Stimulated activated CD8-positive, alpha-beta memory T cell treated with anti-CD3 and anti-CD28 coated beads, Interleukin-15, amount 100 ng/mL, for 1 hour (primary cell): ENCODE measurements around the gene SMIM35.

Experiments
- DNase-seq: peaks from one replicate; pipeline ENCODE4 v3.0.0-alpha.2; 2020; ENCODE audit warnings: low read depth

Gene SMIM35

GRCh38 chr11:118109231-118109630 lies 22.5 kb upstream of the SMIM35 start:
- DNase-seq = no peak

DNA sequence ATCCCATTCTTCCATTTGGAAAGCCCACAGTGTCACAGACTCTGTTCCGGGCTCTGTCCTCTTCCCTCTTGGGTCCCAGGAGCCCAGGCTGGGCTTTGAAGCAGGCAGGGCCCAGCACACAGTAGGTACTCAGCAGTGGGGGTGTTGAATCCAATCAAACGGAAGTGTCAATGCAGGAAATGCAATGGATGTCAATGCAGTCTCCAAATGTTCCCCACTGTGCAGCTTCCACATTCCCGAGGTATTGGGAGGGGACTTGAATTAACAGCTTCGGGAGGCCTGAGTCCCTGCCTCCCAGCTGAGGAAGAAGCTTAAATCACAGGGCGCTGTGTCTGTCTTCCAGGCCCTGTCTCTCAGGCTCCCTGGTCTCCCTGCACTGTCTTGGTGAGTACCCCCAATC lies 21.8 kb upstream of the SMIM35 start:
- DNase-seq = no peak

GRCh38 chr11:118106789-118107335 lies 20.1 kb upstream of the SMIM35 start:
- no peak for DNase-seq

- DNase-seq = no peak
These were observed 19.0 kb upstream of the SMIM35 start for GRCh38 chr11:118105657-118106305.

DNA sequence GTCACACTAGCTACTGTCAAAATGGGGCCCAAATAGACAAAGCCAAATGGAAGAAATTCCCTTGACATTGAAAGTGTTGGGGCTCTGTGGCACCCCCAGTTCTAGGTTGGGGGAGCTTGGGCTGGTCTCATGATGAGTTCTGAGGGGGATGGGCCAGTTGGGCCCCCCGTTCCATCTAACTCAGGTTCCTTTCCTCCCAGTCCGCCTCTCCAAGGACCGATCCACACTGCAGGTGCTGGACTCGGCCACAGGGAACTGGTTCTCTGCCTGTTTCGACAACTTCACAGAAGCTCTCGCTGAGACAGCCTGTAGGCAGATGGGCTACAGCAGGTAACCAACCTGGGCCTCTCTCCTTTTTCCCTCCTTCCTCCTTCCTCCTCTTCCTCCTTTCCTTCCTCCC lies 17.7 kb upstream of the SMIM35 start:
- DNase-seq = no peak

- no peak for DNase-seq
These were observed 16.0 kb upstream of the SMIM35 start for GRCh38 chr11:118102721-118103261.

DNA sequence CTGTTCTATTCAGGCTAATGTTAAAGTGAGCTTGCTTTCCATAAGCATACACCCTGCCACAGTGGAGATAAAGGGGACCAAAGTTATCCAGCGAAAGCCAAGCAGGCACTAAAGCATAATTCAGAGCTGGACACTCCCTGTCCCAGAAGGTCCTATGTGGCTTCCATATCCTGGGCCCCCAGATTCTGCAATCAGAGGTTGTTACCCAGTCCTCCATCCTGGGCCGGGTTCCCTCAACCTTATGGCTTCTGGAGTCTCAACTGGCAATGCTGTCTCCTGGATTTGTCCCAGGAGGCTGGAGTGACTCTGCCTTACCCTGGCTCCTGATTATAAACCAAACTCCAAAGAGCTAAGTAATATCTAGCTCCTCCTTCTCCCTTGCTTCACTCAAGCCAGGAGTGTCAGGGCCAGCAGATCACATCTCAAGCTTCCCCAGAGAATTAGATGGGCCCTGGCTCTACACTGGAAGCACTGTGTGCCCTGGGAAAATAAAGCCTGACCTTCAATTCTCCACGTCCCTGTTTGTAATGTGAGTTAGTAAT lies 14.0 kb upstream of the SMIM35 start:
- DNase-seq = no peak

DNA sequence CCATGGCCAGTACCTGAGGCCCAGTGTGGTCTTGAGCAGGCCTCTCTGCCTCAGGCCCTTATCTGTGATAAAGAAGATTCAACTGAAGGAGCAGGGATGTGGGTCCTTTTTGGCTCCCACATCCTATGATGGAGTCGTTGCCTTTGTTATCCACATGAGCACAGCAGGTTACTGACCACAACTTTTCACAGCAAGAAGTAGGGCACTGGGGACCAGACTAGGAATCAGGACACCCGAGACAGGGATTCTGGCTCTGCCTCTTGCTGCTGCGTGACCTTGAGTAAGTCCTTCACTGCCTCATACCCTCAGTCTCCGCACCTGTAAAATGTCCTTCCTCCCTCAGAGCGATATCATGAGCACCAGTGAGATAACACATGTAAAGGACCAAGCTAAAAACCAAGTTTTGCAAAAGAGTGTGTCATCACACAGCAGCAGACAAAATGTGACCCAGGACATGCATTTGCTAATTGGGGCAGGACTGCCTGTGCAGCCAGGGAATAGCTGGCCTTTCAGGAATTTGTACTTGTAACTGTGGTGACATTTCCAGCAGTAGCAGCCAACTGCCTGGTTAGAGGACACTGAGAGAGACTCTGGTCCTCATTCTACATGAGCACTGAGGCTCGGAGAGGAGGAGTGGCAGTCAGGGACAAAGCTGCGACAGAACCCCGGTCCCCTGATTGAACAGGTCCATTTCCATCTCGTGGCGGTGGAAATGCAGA lies 13.2 kb upstream of the SMIM35 start:
- no peak for DNase-seq

DNA sequence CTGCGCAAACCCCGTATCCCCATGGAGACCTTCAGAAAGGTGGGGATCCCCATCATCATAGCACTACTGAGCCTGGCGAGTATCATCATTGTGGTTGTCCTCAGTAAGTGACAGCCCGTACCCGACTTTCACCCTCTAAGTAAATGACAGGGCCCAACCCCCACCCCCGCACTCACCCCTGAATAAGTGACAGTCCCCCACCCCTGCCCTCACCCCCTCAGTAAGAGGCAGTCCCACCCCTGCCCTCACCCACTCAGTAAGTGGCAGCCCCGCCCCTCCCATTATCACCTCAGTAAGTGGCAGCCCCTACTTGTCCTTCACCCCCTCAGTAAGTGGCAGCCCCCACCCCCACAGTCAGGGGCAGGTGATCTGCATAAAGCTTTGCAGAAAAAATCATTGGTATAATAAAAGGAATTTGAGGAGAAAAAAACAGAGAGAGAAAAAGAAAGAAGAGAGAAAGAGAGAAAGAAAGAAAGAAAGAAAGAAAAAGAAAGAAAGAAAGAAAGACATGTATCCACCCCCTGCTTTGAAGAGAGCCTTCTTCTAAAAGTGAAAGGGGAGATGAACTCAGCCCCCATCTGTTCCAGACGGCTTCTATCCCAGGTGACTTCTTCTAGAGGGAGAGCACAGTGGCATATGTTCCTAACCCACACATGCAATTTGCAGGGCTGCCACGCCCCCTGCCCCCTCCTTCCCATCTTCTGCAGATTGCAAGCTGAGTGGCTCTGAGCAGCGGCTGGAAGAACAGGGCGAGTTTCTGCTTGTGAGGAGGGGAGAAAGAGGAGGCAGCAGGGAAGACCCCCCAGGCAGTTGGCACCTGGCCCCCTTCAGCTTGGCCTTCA lies 12.5 kb upstream of the SMIM35 start:
- no peak for DNase-seq

GRCh38 chr11:118095967-118096367 lies 9.2 kb upstream of the SMIM35 start:
- no peak for DNase-seq

- no peak for DNase-seq
These were observed 8.7 kb upstream of the SMIM35 start for GRCh38 chr11:118095493-118095892.

GRCh38 chr11:118092907-118093571 lies 6.3 kb upstream of the SMIM35 start:
- no peak for DNase-seq

- DNase-seq = no peak
These were observed 4.9 kb upstream of the SMIM35 start for GRCh38 chr11:118091690-118092089.

- DNase-seq = no peak
These were observed 3.9 kb upstream of the SMIM35 start for GRCh38 chr11:118090545-118091162.

DNA sequence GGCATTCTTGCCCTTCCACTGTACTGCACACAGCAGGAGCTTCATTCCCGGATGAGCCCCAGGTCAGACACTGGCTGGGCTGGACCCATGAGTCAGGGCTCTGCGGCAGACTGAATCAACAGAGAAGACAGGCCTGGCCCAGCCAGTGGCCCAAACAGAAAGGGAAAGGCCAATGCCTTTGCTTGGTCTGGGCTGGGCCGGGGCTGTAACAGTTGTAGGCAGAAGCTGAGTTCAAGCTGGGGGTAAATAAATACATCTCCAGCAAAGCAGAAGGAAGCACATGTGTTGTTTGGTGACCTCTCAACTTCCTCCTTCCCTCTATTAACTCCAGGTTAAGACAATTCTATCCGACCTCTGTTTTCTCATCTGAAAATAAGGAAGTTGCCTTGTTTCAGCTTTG lies 1.8 kb upstream of the SMIM35 start:
- no peak for DNase-seq

- no peak for DNase-seq
These were observed 1.2 kb upstream of the SMIM35 start for GRCh38 chr11:118087931-118088330.

DNA sequence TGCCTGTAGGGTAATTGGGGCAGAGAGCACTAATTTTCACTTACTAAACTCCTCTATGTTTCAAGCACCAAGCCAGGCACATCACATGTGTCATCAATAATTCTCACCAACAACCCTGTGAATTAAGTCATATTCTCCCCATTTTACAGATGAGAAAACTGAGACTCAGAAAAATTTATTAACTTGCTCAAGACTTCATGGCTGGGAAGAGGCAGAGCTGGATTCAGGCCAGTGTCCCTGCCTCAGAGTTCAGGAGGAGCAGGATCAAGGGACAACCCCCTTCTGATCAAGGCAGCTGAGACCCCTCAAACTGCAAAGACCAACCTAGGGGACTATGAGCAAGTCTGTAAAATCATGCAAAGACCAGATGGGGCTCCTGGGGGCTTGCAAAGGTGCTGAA lies 2.1 kb downstream of the SMIM35 start:
- no peak for DNase-seq

DNA sequence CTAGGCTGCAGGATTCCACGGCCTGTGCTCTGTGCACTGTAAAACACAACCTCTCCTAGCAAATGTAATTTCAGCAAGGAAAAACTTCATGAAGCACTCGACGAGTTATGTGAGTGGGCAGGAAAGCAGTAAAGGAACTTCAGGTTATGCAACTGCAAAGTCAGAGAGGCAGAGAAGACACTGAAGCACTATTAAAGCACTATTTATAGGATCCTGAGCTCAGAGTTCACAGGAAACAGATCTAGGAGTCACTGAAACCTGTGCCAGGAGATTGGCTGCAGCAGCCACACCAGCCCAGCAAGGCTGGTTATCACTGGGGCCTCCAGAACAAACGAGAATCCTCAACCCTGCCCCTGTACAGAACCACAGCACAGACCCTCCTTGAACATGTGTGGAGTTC lies 2.5 kb downstream of the SMIM35 start:
- no peak for DNase-seq

- DNase-seq = no peak
These were observed 3.7 kb downstream of the SMIM35 start for GRCh38 chr11:118082880-118083552.

DNA sequence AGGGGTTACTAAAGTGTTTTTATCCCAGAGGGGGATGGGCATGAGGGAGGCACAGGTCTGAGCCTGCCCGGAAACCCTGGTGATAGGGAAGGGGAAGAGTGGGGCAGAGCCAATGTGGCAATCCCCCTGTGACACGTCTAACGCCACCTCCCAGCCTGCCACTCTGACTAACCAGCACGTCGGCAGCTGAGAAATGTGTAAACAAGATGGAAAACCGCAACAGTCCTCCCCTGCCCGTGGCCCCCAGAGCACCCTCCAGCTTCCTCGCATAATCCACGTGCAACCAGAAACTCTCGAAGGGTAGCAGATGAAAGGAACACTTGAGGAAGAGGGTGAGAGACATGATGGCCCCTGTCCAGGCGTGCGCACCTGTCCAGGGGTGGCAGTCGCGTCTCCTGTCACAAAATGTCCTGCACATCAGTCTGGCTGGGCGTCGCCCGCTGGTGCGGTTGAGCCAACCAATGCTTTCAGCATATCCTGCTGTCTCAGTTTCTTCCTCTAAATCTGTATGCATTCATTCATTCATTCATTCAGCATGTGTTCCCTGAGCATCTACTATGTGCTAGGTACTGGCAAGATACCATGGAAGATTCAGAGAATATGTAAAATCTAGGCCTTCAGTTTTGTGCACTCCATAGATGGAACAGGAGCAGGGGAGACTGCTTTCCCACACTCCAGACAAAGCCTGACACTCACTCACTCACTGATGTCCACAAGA lies 5.4 kb downstream of the SMIM35 start:
- DNase-seq = no peak
